HG03060 (cell line): ENCODE results near the gene EYS.

ENCODE experiments used
- ATAC-seq: cut with Tn5 transposase; IDR thresholded peaks from one replicate; pipeline ENCODE4 v1.9.1; 2021; ENCODE audit warnings: low read depth, moderate number of reproducible peaks; ENCODE audit not compliant: unreplicated experiment

The EYS gene

GRCh38 chr6:64988148-64988547, 718.9 kb downstream of the EYS start:
- ATAC-seq: no peak

DNA sequence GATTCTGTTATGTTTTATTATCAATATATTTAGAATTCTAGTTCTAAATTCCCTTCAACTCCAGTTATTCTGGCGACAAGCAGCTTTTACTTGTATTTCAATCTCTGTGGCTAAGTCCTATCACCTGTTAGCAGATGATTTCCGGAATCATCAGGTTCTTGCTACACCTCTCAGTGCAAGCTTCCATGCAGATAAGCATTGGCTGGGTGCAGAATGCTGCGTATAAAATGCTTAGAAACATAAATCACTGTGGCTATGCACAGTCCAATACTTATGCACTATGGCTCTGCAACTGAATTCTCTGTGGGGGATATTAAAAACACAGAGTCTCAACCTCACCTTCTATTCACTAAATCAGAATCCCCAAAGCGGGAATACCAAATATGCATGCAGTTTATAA, 720.0 kb downstream of the EYS start:
- ATAC-seq: no peak

DNA sequence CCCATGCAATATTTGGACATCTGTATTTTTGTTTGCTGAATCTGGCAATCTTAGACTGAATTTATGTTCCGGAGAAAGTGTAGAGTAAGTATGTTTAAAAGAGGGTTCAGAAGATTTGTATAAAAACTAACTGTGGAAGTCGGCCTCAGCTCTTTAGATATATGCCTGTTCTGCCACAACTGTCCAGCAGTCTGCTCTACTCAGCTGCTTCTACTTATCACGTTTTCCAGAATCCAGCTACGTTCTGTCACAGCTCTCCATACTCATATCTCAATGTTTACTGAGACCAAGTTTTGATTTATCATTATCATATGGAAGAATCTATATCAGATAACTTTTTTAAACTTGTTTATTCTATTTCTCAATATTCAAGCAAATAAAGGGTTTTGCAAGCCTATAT, 721.3 kb downstream of the EYS start:
- no peak for ATAC-seq

DNA sequence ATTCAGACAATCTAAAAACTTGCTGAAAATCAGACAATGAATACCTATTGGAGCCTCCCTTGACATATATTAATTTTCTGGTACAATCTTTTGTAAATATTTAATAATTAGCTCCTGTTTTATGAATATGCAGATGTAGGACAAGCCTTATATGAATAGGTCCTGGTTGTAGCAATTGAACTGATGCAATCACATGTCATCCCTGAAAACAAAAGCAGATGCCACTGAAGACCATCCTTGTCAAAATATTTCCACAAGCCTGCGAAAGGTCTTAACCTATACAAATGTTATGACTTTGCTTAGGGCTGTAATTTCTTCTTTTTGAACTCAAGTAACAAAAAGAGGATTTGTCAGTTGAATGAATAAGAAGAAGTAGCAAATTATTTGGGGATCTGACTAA, 722.1 kb downstream of the EYS start:
- no peak for ATAC-seq

DNA sequence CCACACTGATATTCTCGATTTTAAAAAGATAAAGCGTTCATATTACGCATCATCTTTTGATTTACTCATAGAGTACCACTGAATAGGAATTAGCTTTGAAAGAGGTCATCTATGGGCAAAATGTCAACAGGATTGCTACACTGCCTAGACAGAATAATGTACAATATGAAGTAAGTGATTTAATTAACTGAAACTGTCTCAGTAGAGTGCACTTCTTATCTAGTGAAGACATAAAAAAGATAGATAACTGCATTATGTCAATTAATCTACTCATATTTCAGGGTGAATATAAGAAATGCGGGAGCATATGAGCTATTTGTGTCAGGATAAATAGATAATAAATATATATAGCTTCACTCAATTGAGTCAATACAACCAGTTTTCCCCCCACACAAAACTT, 723.9 kb downstream of the EYS start:
- ATAC-seq: no peak

GRCh38 chr6:64973142-64973541, 733.9 kb downstream of the EYS start:
- ATAC-seq: no peak

GRCh38 chr6:64969139-64969538, 737.9 kb downstream of the EYS start:
- no peak for ATAC-seq

- no peak for ATAC-seq
These were observed 751.6 kb downstream of the EYS start for GRCh38 chr6:64955435-64955848.

DNA sequence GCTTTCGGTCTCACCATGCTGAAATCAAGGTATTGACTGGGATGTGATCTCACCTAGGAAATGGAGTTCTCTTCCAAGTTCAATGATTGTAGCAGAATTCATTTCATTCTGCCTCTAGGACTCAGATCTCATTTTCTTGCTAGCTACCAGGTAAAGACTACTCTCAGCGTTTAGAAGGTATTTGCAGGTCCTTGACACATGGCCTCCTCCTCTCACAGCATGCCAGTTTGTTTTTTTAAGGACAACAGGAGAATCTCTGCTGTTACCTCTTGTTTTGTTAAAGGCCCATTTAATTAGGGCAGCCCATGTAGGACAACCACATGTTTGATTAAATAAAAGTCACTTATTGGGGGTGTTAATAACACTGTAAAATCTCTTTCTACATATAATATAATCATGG, 757.8 kb downstream of the EYS start:
- no peak for ATAC-seq

DNA sequence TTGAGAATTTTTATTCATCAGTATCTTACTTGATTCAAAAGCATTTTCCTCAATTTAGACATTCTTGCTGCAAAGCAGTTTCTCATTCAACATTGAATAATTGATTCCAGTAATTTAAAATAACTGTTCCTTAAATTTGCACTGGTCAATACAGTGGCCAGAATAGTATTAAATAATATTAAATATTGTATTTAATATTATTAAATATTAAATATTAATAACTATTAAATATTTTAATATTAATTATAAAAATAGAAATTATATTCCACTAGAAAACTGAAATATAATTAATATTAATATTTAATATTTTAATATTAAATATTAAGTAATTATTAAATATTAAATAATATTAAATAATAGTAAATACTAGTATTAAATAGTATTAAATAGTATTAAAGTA, 758.8 kb downstream of the EYS start:
- ATAC-seq: no peak

- ATAC-seq: no peak
These were observed 761.6 kb downstream of the EYS start for GRCh38 chr6:64945450-64945849.

DNA sequence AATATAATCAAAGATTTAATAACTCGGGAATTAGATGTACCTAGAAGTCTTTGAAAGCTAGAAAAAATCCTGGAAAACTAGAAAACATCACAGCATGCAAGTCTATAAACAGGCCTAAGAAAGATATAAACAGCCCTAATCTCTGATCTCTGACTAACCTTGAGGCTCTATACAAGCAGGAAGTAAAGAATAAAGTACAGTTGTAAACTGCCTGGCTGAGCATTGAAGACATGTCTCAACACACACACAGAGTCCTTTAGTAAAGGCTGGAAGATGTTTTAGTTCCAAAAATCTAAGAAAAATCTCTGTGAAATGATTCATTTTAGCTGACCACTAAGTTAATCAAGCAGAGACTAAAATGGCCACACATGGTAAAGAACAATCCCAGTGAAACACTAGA, 774.5 kb downstream of the EYS start:
- no peak for ATAC-seq

- ATAC-seq: no peak
These were observed 776.3 kb downstream of the EYS start for GRCh38 chr6:64930681-64931080.

DNA sequence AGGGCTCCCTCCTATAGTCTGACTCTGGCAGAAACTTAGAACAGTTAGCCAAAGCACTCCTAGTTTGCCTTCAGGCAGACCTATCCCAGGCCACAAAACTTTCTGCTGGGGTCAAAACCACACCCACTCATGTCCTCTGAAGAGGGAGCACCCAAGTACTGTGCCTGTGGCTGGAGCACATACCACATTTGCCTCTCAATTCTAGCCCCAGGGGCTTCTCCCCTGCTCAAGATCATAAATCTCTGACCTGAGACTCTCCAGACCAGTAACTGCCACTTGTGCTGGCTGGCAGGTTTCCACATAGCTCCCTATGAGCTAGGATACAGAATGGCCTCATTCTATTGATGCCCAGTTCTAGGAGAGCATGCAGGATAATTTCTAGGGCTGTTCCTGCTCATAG, 781.0 kb downstream of the EYS start:
- no peak for ATAC-seq

DNA sequence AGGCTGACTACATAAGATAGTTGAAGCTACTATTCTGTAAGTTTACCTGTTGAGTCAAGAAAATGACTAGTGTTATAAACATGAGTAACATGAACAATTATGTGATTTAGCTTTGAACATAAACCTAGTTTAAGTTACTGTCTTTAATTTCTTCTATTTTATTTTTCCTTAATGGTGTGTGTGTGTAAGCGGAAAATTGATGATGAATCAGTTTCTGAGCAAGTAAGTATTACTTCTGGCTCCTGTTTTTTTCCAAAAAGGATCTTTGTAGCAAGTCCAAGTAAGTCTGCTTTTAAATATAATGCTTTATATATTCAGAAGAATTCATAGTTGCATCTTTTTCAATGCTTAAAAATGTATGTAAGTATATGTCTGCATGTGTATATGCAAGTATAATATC, 786.8 kb downstream of the EYS start:
- no peak for ATAC-seq

DNA sequence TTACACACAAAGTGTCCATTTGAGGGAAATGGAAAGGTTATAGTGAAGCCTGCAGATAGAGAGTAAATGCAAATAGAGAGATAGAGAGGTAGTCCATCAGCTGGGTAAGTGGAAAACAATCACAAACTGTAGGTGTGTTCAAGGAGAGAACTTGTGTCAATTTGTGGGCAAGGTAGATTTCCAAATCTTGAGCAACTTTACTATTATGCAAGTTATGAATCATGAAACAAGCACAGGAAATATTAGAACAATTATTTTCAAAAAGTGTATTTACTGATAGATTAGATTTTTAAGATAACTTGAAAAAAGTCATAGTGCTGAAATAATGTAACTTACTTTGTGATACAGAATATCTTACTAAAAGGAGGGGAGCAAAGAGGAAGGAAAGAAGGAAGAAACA, 792.9 kb downstream of the EYS start:
- no peak for ATAC-seq

GRCh38 chr6:64912966-64913365, 794.1 kb downstream of the EYS start:
- no peak for ATAC-seq

- ATAC-seq: no peak
These were observed 798.9 kb downstream of the EYS start for GRCh38 chr6:64908104-64908503.

DNA sequence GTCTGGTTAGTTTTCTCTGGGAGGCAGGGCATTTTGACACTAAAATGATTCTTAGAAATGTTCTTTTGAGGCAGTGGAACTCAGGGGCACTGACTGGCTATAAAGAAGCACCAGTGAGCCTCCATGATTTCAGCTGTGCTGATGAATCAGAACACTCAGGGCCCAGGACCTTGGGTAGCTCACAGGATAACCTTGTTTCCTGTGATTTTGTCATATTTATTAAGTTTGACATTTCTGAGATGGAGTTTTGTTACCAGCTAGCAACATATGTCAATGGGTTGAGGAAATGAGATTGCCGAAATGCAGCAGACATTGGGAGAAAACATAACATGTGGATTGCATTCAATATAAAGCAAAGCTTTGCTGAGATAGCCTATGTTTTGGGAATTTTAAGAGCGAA, 802.4 kb downstream of the EYS start:
- no peak for ATAC-seq

- ATAC-seq: no peak
These were observed 804.4 kb downstream of the EYS start for GRCh38 chr6:64902596-64902995.

DNA sequence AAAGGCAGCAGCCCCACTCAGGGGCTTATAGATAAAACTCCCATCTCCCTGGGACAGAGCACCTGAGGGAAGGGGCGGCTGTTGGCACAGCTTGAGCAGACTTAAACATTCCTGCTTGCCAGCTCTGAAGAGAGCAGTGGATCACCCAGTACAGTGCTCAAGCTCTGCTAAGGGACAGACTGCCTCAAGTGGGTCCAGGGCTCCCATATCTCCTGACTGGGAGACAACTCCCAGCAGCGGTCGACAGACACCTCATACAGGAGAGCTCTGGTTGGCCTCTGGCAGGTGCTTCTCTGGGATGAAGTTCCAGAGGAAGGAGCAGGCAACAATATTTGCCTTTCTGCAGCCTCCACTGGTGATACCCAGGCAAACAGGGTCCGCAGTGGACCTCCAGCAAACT, 810.1 kb downstream of the EYS start:
- no peak for ATAC-seq

GRCh38 chr6:64895945-64896344, 811.1 kb downstream of the EYS start:
- ATAC-seq: no peak

DNA sequence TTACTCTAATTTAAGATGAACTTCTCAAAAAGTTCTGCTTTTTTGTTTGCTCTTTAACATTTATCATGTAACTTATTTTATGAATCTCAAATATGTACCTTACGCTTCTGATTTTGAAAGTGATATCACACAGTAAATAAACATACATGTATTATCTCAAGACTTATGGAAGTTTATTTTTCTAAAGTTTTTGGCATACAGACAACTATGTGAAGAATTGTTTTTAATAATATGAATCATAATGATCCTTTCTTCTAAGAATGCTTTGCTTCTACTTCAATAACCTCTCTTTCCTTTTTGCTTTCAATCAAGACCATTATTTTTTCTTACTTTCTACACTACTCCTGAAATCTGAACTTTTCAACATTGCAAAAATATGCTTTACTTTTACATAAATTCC, 816.4 kb downstream of the EYS start:
- ATAC-seq: no peak

- no peak for ATAC-seq
These were observed 817.9 kb downstream of the EYS start for GRCh38 chr6:64889144-64889543.
